SHP77 (cell line): ENCODE data around the gene CCDC188.

Experiments
- DNase-seq, 2 experiments: peaks; one replicate each; lab custom pipeline; 2025; lab: John Stamatoyannopoulos, UW

CCDC188 gene

DNA sequence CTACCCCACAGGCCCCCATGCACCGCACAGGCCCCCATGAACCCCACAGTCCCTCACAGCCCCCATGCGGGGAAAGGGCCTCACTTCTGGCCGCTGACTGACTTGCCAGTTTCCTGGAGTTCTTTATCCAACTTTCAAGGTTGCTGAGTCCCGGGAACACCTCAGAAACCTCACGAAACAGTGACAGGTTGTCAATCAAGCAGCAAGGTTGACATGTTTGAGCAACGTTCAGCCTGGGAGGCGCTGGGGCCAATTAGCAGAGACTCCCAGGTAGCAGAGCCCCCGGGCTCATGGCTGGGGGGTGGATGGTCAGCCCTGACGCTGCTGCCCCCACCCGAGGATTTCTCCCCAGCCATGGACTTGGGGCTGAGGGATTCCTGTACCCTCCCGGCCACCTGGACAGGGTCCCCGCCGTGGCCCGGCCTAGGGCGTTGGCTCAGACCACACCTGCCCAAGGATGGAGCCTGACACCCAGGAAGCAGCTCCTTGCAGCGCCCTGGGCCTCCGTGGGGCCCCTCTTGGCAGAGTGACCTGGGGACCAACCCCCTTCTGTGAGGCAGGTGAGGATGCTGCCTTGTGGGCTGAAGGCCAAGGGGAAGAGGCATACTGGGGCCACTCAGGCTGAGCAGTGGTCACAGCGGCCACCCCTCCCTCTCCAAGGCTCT is 33.8 kb upstream of the CCDC188 start:
- no peak for DNase-seq

DNA sequence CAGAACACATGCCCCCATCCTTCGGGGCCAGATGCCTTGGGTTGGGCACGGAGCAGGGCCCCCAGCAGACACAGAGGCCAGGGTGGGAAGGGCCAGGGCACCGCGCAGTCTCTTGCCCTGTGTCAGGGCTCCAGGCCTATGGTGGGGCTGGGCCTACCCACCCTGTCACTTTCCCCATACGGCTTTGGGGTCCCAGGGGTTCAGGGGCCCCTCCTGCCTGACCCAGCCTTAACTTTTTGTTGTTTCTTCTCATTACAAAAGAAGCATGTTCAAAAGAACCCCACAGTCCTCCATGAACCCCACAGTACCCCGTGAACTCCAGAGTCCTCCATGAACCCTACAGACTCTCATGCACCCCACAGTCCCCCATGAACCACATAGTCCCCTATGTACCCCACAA is 33.0 kb upstream of the CCDC188 start:
- no peak for DNase-seq

- DNase-seq = no peak
Measured at GRCh38 chr22:20183101-20183500, 32.2 kb upstream of the CCDC188 start.

GRCh38 chr22:20182365-20182764 is 31.5 kb upstream of the CCDC188 start:
- DNase-seq = no peak

GRCh38 chr22:20181884-20182236 is 31.0 kb upstream of the CCDC188 start:
- no peak for DNase-seq

- DNase-seq = no peak
Measured at GRCh38 chr22:20181194-20181883, 30.5 kb upstream of the CCDC188 start.

GRCh38 chr22:20180640-20181039 is 29.8 kb upstream of the CCDC188 start:
- DNase-seq = no peak

GRCh38 chr22:20180245-20180630 is 29.4 kb upstream of the CCDC188 start:
- DNase-seq = no peak

DNA sequence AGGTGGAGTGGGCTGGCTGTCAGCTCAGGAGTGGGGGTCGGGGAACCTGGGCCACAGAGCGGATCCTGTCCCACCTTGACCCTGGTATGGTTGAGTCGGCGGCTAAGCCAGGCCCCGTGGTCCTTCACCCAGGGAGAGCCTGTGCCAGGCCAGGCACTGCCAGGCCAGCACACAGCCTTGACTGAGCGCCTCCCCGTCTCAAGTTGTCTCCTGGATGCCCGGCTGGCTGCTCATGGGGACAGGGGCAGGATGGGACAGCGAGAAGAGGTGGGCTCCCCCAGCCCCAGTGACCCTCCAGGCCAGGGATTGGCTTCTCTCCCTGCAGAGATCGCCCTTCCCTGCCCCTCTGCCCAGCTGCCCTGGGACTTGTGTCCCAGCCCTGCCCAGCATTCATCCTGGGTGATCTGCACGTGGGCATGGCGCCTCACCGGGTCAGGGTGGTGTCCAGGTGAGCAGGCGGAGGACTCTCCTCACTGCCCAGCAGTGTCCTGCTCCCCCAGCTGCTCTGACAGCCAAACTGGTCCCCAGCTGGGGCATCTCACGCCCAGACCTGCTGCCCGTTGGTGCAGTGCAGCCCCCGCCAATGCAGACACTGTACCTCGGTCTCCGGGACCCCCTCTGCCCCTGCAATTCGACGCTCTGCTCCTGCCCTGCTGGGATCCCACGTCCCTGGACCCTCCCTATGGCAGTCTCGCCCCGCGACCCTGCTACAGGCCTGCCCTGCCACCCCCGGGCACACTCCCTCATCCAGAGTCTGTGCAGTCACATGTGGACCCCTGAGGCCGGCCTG is 28.8 kb upstream of the CCDC188 start:
- DNase-seq = no peak

GRCh38 chr22:20178915-20179227 is 28.0 kb upstream of the CCDC188 start:
- DNase-seq = no peak

DNA sequence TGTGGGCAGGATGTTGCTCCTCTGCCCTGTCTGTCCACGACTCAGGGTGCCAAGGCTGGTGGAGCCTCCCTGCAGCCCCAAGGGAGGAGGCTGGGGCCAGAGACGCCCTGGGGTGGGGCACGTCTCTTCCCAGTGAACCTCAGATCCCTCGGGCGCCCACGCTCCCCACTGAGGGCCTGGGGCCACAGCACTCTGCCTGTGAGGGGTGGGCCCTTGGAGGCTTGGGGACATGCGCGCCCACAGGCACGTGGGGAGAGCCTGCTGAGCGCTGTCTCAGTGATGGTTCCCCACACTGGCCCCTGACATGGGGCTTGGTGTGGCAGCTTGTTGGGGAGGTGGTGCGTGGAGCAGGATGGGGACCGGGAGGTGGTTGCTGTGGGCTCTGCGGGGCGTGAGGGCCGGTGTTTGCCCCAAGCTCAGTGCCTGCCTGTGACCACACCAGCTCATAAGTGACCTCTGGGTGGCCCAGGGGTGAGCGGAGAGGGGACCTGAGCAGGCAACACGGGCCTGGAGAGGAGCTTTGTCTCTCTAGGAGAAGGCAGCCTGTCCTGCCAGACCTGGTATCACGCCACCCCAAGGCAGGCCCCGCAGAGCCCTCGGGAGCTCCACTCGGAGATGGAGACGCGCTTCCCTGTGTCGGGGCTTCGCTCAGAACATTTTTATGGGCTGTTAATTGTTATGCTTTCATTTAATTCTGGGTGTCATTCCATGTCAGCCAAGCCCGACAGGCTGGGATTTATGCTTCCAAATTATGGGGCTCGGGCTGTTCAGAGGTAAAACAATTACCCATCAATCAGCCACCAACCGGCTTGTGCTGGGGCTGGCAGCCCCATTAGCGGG is 27.4 kb upstream of the CCDC188 start:
- no peak for DNase-seq

GRCh38 chr22:20177217-20177911 is 26.5 kb upstream of the CCDC188 start:
- no peak for DNase-seq

- no peak for DNase-seq
Measured at GRCh38 chr22:20176421-20177085, 25.7 kb upstream of the CCDC188 start.

GRCh38 chr22:20175597-20175900 is 24.7 kb upstream of the CCDC188 start:
- no peak for DNase-seq

DNA sequence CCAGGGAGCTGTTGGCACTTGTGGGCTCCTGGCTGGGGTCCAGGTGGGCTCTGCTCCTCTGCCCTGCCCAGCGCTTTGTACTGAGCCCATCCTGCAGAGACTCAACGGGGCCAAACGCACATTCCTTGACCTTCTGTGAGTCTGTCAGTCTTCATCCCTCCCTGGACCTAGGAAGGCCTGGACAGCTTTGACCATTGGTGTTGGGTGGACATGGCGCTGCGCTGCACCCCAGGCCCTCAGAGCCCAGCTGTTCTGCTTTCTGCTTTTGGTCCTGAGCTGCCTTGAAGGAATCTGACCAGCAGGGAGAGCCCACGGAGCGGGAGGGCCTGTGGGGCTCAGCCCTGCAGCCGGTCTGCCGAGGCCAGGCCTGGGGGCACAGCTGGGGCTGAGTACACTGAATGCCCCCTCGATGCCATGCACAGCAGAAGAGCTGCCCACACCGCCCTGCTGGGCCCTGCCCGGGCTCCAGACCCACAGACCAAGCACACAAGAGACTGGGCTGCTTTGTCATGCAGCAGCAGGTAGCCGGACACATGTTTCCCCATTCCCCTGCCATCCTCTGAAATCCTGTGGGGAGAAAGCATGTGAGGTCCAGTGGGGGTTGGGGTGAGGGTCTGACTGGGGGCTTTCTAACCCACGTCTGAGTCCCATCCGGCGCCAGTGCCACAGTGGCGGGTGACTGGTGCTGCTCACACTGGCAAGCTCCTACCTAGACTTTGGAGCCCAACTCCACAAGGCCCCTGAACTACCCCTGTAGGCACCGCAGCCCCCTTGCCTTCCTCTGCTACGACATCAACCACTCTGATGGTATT is 24.1 kb upstream of the CCDC188 start:
- peak in 1 of 2 experiments; percentile 37 for DNase-seq

- peak; percentile 14 to 32 for DNase-seq
Measured at GRCh38 chr22:20173772-20174171, 22.9 kb upstream of the CCDC188 start.

DNA sequence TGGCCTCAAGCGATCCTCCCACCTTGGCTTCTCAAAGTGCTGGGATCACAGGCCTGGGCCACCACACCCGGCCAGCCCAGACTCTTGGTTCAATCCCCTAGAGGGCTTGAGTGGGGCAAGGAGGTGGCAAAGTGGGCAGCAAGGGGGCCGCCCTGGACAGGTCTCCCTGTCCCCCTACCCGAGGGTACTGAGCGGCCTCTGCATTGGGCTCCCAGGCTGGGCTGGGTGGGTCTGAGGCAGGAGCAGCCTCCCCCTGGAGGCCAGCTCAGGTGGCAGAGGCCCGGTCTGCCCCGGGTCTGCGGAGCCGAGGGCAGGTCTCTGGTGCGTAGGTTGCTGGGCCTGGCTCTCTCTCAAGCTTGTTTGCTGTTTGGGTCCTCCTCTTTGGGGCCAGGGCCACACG is 22.4 kb upstream of the CCDC188 start:
- peak in 1 of 2 experiments; percentile 32 for DNase-seq

DNA sequence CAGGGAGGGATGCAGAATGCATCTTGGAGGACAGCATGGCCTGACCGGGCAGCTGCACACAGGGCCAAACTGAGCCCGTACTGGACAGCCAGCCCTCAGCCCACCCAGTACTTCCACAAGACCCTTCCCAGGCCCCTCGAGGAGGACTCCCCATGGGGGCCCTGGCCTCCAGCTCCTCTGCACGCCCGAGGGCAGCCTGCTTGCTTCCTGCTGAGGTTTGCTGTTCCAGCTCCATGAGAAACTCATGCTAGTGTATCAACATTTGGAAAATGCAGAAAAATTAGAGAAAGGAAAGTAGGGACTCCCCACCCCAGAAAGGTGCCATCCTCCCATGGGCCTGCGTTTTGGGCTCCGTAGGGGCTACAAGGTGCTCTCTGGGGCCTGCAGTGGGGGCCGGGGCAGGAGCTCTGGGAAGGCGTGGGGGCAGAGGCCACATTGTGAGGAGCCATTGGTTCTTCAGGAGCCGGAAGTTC is 21.3 kb upstream of the CCDC188 start:
- no peak for DNase-seq

DNA sequence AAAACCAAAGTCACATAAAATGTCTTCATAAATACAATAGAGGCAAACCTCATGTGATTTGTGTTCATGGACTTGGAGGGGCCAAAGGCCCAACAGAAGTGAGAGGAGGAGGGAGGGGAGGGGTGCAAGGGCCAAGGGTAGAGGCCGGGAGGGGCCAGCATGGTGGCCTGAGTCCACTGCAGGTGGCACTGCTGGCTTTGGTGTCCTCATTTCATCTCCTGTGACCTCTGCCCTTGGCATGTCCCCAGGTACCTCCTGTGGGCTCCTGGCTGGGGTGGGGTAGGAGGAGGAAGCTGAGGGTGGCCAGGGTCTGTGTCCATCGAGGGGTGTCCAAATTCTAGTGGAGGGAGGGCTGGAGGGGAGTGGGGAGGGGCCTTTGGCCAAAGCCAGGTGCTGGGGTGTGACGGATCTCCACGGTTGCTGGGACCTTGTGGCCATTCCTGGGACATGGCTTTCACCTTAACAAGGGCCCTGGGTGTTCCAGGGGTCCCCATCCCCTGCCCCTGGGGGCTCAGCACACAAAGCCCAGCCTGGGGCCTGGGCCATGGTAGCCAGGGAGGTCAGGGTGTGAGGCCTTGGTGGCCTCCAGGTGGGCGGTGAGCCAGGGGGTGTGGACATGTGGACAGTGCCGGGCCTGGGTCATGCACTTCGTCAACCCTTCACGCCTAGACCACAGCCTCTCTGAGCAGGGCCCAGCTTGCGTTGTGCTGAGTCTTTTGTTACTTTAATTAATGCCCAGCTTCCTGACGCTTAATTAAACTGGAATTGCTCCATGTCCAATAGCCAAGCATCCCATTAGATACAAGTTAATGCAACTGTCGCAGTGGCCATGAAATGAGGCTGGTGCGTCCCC is 20.7 kb upstream of the CCDC188 start:
- no peak for DNase-seq
